ENCODE results near the gene RASSF10.

Gene RASSF10

GRCh38 chr11:13055200-13055599, 46.1 kb downstream of the RASSF10 start:
- DNase-seq (ENCODE audit: low spot score): no peak

- DNase-seq (ENCODE audit: low spot score): no peak
Measured at GRCh38 chr11:13061294-13061990, 52.3 kb downstream of the RASSF10 start.

All from CD4-positive, alpha-beta T cell treated with Interleukin-6 at 100 ng/mL for 8 hours (primary cell).